Common myeloid progenitor, CD34-positive (primary cell): Measurements from ENCODE around the gene MCF2L.

Experiments used
- CTCF ChIA-PET: fragments of 350-600 bp; sonication (Branson Sonifier 250); formaldehyde crosslinking; loops from one replicate; lab custom pipeline; 2021; ENCODE audit warnings: antibody characterized with exemption; lab: Charles Lee
- POLR2A ChIA-PET: fragments of 350-600 bp; sonication (Branson Sonifier 250); formaldehyde crosslinking; loops from one replicate; lab custom pipeline; 2021; ENCODE audit warnings: antibody characterized with exemption; lab: Charles Lee
- DNase-seq, 3 donors: peaks; one replicate each; pipeline versions ENCODE4 v3.0.0 to v3.0.0-alpha.2; 2013
- H3K27ac ChIP-seq, 2 experiments: 1 replicate in 1 of 2; 2 replicates in 1 of 2; pipeline ENCODE4 v1.7.0; 2013; ENCODE audit warnings: inconsistent platforms in 2 of 2, low read length in 2 of 2, mild to moderate bottlenecking in 2 of 2, low read depth in 1 of 2, moderate library complexity in 1 of 2; ENCODE audit not compliant: severe bottlenecking in 2 of 2, insufficient read depth in 1 of 2, poor library complexity in 1 of 2
- H3K27me3 ChIP-seq, 5 experiments: replicated peaks in 2 of 5; 1 replicate in 3 of 5; 2 replicates in 2 of 5; pipeline versions ENCODE4 v1.6.1 to v1.7.0; 2013; ENCODE audit warnings: low read length in 4 of 5, mild to moderate bottlenecking in 2 of 5, moderate library complexity in 2 of 5, inconsistent platforms in 1 of 5; ENCODE audit not compliant: insufficient read depth in 5 of 5, control insufficient read depth in 4 of 5
- H3K36me3 ChIP-seq, 4 experiments: 1 replicate in 2 of 4; 2 replicates in 2 of 4; pipeline versions ENCODE4 v1.6.1 to v1.7.0; 2013; ENCODE audit warnings: low read length in 3 of 4, control low read depth in 1 of 4, mild to moderate bottlenecking in 1 of 4; ENCODE audit not compliant: control insufficient read depth in 4 of 4, insufficient read depth in 4 of 4
- H3K4me1 ChIP-seq, 4 experiments: 1 replicate in 3 of 4; 2 replicates in 1 of 4; pipeline versions ENCODE4 v1.6.1 to v1.7.1; 2013; ENCODE audit warnings: low read length in 3 of 4, mild to moderate bottlenecking in 3 of 4, control low read depth in 1 of 4, inconsistent platforms in 1 of 4, moderate library complexity in 1 of 4; ENCODE audit not compliant: control insufficient read depth in 4 of 4, insufficient read depth in 4 of 4; ENCODE audit errors: control extremely low read depth in 1 of 4
- H3K4me3 ChIP-seq, 7 experiments: 1 replicate in 4 of 7; 2 replicates in 3 of 7; pipeline versions ENCODE4 v1.5.1 to v1.7.0; 2013; ENCODE audit warnings: mild to moderate bottlenecking in 7 of 7, low read length in 6 of 7, moderate library complexity in 6 of 7, inconsistent platforms in 2 of 7, low read depth in 2 of 7, control low read depth in 1 of 7; ENCODE audit not compliant: insufficient read depth in 4 of 7, control insufficient read depth in 1 of 7; ENCODE audit errors: extremely low read depth in 1 of 7
- H3K9me3 ChIP-seq, 5 experiments: 1 replicate in 4 of 5; 2 replicates in 1 of 5; pipeline versions ENCODE4 v1.6.1 to v1.7.1; 2013; ENCODE audit warnings: low read length in 4 of 5, mild to moderate bottlenecking in 2 of 5, inconsistent platforms in 1 of 5, low read depth in 1 of 5, moderate library complexity in 1 of 5; ENCODE audit not compliant: control insufficient read depth in 4 of 5, insufficient read depth in 2 of 5; ENCODE audit errors: control extremely low read depth in 1 of 5
- WGBS: methylation state at CpG from one replicate; pipeline ENCODE4 v1.1.5; 2013; ENCODE audit not compliant: insufficient coverage; 5-methylcytosine and 5-hydroxymethylcytosine counted together

Gene MCF2L

DNA sequence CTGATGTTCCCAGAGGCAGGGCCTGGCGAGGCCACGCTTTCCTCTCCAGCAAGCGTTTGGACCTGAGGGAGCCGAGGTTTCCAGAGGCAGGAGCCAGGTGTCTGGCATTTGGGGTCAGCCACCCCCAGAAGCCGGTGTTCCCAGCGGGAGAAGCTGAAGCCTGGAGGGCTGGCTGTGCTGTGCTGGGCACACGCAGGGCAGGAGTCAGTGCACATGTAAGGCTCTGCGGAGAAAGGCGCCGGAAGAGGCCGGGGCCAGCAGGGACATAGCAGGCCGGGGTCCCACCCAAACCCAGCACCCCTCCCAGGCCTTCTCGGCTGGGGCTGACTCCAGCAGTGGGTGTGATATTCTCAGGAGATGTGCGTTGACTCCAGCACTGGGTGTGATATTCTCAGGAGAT, 31.6 kb downstream of the MCF2L start:
- POLR2A ChIA-PET: interaction anchor here (1.1 kb wide), 1 partner anchor 31 kb away, joined by 3 read pairs; the partner anchor contains the start of gene MCF2L
- WGBS: 92% methylated on average over 13 of the region's 14 CpGs
- H3K4me1 ChIP-seq: peaks cover 0 to 47% (median 35%) of the 10 kb centered on the region in 4 experiments

DNA sequence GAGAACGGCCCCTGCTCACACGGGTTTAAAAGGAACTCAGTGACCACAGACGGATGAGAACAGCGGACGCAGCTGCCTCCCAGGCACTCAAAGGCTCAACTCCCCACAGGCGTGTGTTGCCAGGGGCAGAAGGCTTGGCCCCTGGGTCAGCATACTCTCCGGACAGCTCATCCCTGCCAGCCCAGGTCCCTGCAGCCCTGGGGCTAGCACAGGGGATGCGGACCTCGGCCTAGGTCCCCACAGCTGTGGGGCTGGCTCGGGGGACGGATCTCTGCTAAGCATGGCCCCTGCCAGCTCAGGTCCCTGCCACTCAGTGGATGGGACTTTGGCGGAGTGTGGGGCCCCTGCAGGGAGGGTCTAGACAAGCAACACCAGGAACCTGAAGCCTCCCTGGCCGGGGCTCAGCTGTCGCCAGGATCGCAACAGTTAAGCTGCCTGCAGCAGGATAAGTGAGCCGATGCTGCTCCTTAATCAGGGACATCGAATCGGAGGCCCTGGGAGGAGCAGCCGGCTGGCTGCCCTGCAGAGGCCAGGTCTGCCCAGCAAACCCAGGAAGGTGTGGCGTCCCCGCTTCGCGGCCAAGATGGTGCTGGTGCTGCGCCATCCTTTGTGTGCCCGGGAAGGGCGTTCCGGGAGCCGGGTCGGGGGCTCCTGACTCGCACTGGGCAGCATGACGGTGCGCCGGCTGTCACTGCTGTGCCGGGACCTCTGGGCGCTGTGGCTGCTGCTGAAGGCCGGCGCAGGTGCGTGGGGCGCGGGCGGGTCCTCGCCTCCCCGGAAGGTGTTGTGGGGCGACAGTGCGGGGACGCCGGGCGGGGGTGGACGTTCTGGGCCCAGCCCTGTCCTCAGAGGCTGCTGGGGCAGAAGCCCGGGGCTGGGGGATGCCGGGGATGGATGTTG, 32.5 kb downstream of the MCF2L start:
- Histone ChIP-seq H3K4me1 (peaks cover 0 to 56% (median 42%) of the 10 kb centered on the region in 4 experiments), H3K27me3 (peaks cover 0 to 8% (median 0%) of the 10 kb centered on the region in 5 experiments), H3K9me3 (peaks cover 0 to 5% (median 0%) of the 10 kb centered on the region in 5 experiments), H3K27ac (no peak overlapping the region), H3K36me3 (no peaks in the 10 kb centered on the region), H3K4me3 (peak overlapping the region in 6 of 7 experiments; percentile 31 to 73 (median 45))
- DNase-seq: peak; percentile 50 to 92 (median 88)
- CTCF ChIA-PET: interaction anchor here (0.8 to 2.3 kb wide), 8 partner anchors 12 to 58 kb away, joined by 3 to 9 read pairs (median 4); partner anchors contain the start of gene MCF2L
- POLR2A ChIA-PET: interaction anchor here (0.8 to 1.1 kb wide), 2 partner anchors 32 to 33 kb away, joined by 3 to 7 read pairs; partner anchors contain the start of gene MCF2L
- WGBS: 28% methylated on average over 42 of the region's 51 CpGs

More for the DNA sequence above, 31.6 kb downstream of the MCF2L start:
- DNase-seq: no peak
- CTCF ChIA-PET: interaction anchor here (1.1 to 2.3 kb wide), 4 partner anchors 16 to 57 kb away, joined by 3 to 9 read pairs (median 6); partner anchors contain the start of gene MCF2L
- Histone ChIP-seq H3K27me3 (peaks cover 0 to 8% (median 0%) of the 10 kb centered on the region in 5 experiments), H3K36me3 (no peaks in the 10 kb centered on the region), H3K9me3 (peaks cover 0 to 5% (median 0%) of the 10 kb centered on the region in 5 experiments), H3K27ac (no peak overlapping the region), H3K4me3 (peak overlapping the region in 3 of 7 experiments; percentile 47 to 73 (median 60))

DNA sequence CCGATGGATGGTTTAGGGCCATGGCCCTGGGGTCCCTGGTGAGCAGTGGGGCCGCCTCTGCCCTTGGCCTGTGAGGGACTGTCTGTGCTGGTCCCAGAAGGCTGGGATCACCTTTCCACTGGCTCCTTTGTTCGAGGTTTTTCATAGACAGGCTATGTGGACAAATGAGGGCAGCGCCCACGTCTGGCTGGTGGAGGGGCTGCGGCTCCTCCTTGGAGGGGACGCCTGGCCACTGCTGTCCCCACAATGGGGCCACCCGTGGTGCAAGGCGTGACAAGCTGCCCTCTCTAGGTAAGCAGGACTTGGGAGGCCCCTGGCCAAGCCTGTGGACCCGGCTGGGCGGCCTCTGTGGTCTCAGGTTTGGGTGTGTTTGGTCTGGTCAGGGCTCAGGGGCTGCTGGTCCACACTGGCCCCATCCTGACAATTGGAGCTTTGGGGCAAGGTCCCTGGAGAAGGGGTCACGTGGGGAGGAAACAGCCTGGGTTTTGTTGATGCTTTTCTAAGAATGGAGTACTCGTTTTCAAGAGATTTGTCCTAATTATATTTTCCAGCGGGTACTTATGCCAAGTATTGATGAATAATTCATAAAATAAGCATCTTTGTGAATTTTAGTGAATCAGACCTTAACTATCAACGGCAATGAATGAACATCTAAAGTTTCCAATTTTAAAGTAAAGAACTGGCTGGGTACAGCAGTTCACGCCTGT, 33.3 kb downstream of the MCF2L start:
- H3K4me1 ChIP-seq: peaks cover 0 to 53% (median 40%) of the 10 kb centered on the region in 4 experiments
- WGBS: 70% methylated on average over 13 of the region's 16 CpGs
- no peak overlapping the region for H3K27ac ChIP-seq
- DNase-seq: peak in 2 of 3 donors; percentile 21 to 38
- H3K4me3 ChIP-seq: peak overlapping the region in 1 of 7 experiments; percentile 73
- peaks cover 0 to 8% (median 0%) of the 10 kb centered on the region in 5 experiments for H3K27me3 ChIP-seq
- H3K9me3 ChIP-seq: peaks cover 0 to 5% (median 0%) of the 10 kb centered on the region in 5 experiments
- CTCF ChIA-PET: interaction anchor here (1.0 to 2.3 kb wide), 3 partner anchors 11 to 59 kb away, joined by 3 to 7 read pairs (median 3); no protein-coding TSS in a partner anchor
- POLR2A ChIA-PET: no interaction called here
- no peaks in the 10 kb centered on the region for H3K36me3 ChIP-seq

- Histone ChIP-seq H3K4me1 (peaks cover 0 to 47% (median 34%) of the 10 kb centered on the region in 4 experiments), H3K36me3 (no peaks in the 10 kb centered on the region), H3K9me3 (peaks cover 0 to 5% (median 0%) of the 10 kb centered on the region in 5 experiments), H3K27ac (no peak overlapping the region), H3K4me3 (no peak overlapping the region), H3K27me3 (peaks cover 0 to 8% (median 0%) of the 10 kb centered on the region in 5 experiments)
- WGBS: 92% methylated on average over 3 of the region's 4 CpGs
- CTCF ChIA-PET: interaction anchor here (1.0 to 2.3 kb wide), 2 partner anchors 33 to 60 kb away, joined by 3 to 7 read pairs; no protein-coding TSS in a partner anchor
- POLR2A ChIA-PET: no interaction called here
- no peak for DNase-seq
Measured at GRCh38 chr13:113002913-113003290, 33.9 kb downstream of the MCF2L start.

DNA sequence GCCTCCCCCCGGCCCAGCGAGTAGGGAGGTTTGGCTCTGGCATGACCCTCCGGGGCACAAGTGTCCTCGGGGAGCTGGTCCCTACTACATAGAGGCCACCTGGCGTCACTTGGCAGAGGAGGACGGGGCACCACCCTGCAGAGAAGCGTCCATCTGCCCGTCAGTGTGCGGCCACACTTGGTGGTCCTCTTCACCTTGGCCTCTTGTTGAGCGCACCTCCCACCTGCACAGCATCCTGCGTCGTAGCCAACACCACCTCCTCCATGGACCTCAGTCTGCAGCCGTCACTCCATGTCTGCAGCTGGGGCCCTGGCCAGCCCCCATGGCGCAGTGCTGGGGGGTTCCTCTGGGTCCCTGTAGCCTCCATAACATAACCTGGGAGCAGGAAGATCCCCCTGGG, 35.1 kb downstream of the MCF2L start:
- H3K4me3 ChIP-seq: no peak overlapping the region
- DNase-seq: no peak
- H3K9me3 ChIP-seq: peaks cover 0 to 5% (median 0%) of the 10 kb centered on the region in 5 experiments
- ChIA-PET POLR2A (no interaction called here), CTCF (no interaction called here)
- peaks cover 0 to 8% (median 0%) of the 10 kb centered on the region in 5 experiments for H3K27me3 ChIP-seq
- no peak overlapping the region for H3K27ac ChIP-seq
- H3K36me3 ChIP-seq: no peaks in the 10 kb centered on the region
- H3K4me1 ChIP-seq: peaks cover 0 to 36% (median 30%) of the 10 kb centered on the region in 4 experiments
- 99% methylated on average over 14 of the region's 14 CpGs for WGBS

- ChIA-PET CTCF (interaction anchor here (0.7 to 1.5 kb wide), 5 partner anchors 8 to 36 kb away, joined by 3 to 4 read pairs (median 3); no protein-coding TSS in a partner anchor), POLR2A (no interaction called here)
- Histone ChIP-seq H3K9me3 (peaks cover 0 to 5% (median 0%) of the 10 kb centered on the region in 5 experiments), H3K4me3 (no peak overlapping the region), H3K36me3 (no peaks in the 10 kb centered on the region), H3K27ac (no peak overlapping the region), H3K27me3 (peaks cover 0 to 8% (median 0%) of the 10 kb centered on the region in 5 experiments), H3K4me1 (peaks cover 0 to 42% (median 38%) of the 10 kb centered on the region in 4 experiments)
- peak; percentile 34 to 82 (median 78) for DNase-seq
- WGBS: 79% methylated on average over 18 of the region's 26 CpGs
Measured at GRCh38 chr13:113005076-113005865, 36.3 kb downstream of the MCF2L start.
